Measurements from ENCODE around the gene RAB5B. TPM values are rescaled to one million over a fixed set of nuclear protein-coding genes. Genes with fewer than 3 reads are reported as not detected.

The RAB5B gene
- total RNA-seq, 1 experiment from 2014 or later = 73.9 TPM

- Histone ChIP-seq H3K9me3 (ENCODE audit: low read depth, low read length, poor library complexity, severe bottlenecking) (no peaks in the 10 kb centered on the region), H3K27me3 (replicated peaks; ENCODE audit: insufficient read depth, low read depth, low read length, poor library complexity) (no peaks in the 10 kb centered on the region), H3K27ac (ENCODE audit: low read depth, low read length, poor library complexity, severe bottlenecking) (no peak overlapping the region), H3K36me3 (ENCODE audit: insufficient read depth, low read length, poor library complexity, severe bottlenecking) (peaks cover 26% of the 10 kb centered on the region), H3K4me1 (ENCODE audit: insufficient read depth, low read length, poor library complexity, severe bottlenecking) (peaks cover 28% of the 10 kb centered on the region), H3K4me3 (ENCODE audit: low read depth, low read length, poor library complexity, severe bottlenecking) (no peak overlapping the region)
- POLR2A ChIA-PET (ENCODE audit: low non-redundant PET) = no interaction called here
- intact Hi-C loops (cut with micrococcal nuclease; ENCODE audit: unreplicated experiment) = no loop called here
- TF ChIP-seq CTCF (conservative IDR thresholded peaks at IDR 0.05; ENCODE audit: low read depth, low read length) = no peak
- TF ChIP-seq EZH2 (IDR thresholded peaks at IDR 0.05; ENCODE audit: borderline replicate concordance, low read depth, low read length, poor library complexity, severe bottlenecking) = no peak
- no peak for DNase-seq (ENCODE audit: low spot score)
- BruUV-seq (replicated peaks) = no TSS peak
- CTCF ChIA-PET = no interaction called here
Measured at GRCh38 chr12:55969356-55969755, 4.5 kb upstream of the RAB5B start.

- no peak for DNase-seq (ENCODE audit: low spot score)
- Histone ChIP-seq H3K9me3 (ENCODE audit: low read depth, low read length, poor library complexity, severe bottlenecking) (no peaks in the 10 kb centered on the region), H3K4me3 (ENCODE audit: low read depth, low read length, poor library complexity, severe bottlenecking) (no peak overlapping the region), H3K4me1 (ENCODE audit: insufficient read depth, low read length, poor library complexity, severe bottlenecking) (peaks cover 28% of the 10 kb centered on the region), H3K27ac (ENCODE audit: low read depth, low read length, poor library complexity, severe bottlenecking) (no peak overlapping the region), H3K36me3 (ENCODE audit: insufficient read depth, low read length, poor library complexity, severe bottlenecking) (peaks cover 26% of the 10 kb centered on the region), H3K27me3 (replicated peaks; ENCODE audit: insufficient read depth, low read depth, low read length, poor library complexity) (no peaks in the 10 kb centered on the region)
- no TSS peak for BruUV-seq (replicated peaks)
- CTCF ChIA-PET = no interaction called here
- no peak for TF ChIP-seq EZH2 (IDR thresholded peaks at IDR 0.05; ENCODE audit: borderline replicate concordance, low read depth, low read length, poor library complexity, severe bottlenecking)
- TF ChIP-seq CTCF (conservative IDR thresholded peaks at IDR 0.05; ENCODE audit: low read depth, low read length) = no peak
- intact Hi-C loops (cut with micrococcal nuclease; ENCODE audit: unreplicated experiment) = no loop called here
- POLR2A ChIA-PET (ENCODE audit: low non-redundant PET) = no interaction called here
Measured at GRCh38 chr12:55970775-55971174, 3.1 kb upstream of the RAB5B start.

- Histone ChIP-seq H3K4me1 (ENCODE audit: insufficient read depth, low read length, poor library complexity, severe bottlenecking) (peaks cover 22% of the 10 kb centered on the region), H3K36me3 (ENCODE audit: insufficient read depth, low read length, poor library complexity, severe bottlenecking) (peaks cover 26% of the 10 kb centered on the region), H3K9me3 (ENCODE audit: low read depth, low read length, poor library complexity, severe bottlenecking) (no peaks in the 10 kb centered on the region), H3K4me3 (ENCODE audit: low read depth, low read length, poor library complexity, severe bottlenecking) (no peak overlapping the region), H3K27ac (ENCODE audit: low read depth, low read length, poor library complexity, severe bottlenecking) (peak overlapping the region; percentile 33), H3K27me3 (replicated peaks; ENCODE audit: insufficient read depth, low read depth, low read length, poor library complexity) (no peaks in the 10 kb centered on the region)
- POLR2A ChIA-PET (ENCODE audit: low non-redundant PET) = interaction anchor here (0.6 kb wide), 1 partner anchor 474 kb away, joined by 3 read pairs; no protein-coding TSS in a partner anchor
- DNase-seq (ENCODE audit: low spot score) = no peak
- intact Hi-C loops (cut with micrococcal nuclease; ENCODE audit: unreplicated experiment) = no loop called here
- TF ChIP-seq CTCF (conservative IDR thresholded peaks at IDR 0.05; ENCODE audit: low read depth, low read length) = no peak
- no peak for TF ChIP-seq EZH2 (IDR thresholded peaks at IDR 0.05; ENCODE audit: borderline replicate concordance, low read depth, low read length, poor library complexity, severe bottlenecking)
- no TSS peak for BruUV-seq (replicated peaks)
- CTCF ChIA-PET = interaction anchor here (0.6 kb wide), 1 partner anchor 227 kb away, joined by 12 read pairs; no protein-coding TSS in a partner anchor
Measured at GRCh38 chr12:55972042-55972441, 1.8 kb upstream of the RAB5B start.

All from A673 (cell line).